ENCODE measurements around the gene SIL1.
A peak's percentile ranks its signal among the peaks of the same experiment; 100 is the strongest.

The SIL1 gene

GRCh38 chr5:138964647-138965201 is 233.4 kb downstream of the SIL1 start:
- no peaks in the 10 kb centered on the region for H3K36me3 Mint-ChIP-seq
- no peaks in the 10 kb centered on the region for H3K9me3 Mint-ChIP-seq (ENCODE audit: low read depth)
- no peak overlapping the region for H3K27ac Mint-ChIP-seq
- no peaks in the 10 kb centered on the region for H3K27me3 Mint-ChIP-seq
- H3K4me3 Mint-ChIP-seq = no peak overlapping the region
- no peaks in the 10 kb centered on the region for H3K4me1 Mint-ChIP-seq (ENCODE audit: low read depth)

GRCh38 chr5:138963763-138964371 is 234.3 kb downstream of the SIL1 start:
- Mint-ChIP-seq H3K4me1 (ENCODE audit: low read depth) (no peaks in the 10 kb centered on the region), H3K27ac (no peak overlapping the region), H3K27me3 (no peaks in the 10 kb centered on the region), H3K4me3 (no peak overlapping the region), H3K36me3 (no peaks in the 10 kb centered on the region), H3K9me3 (ENCODE audit: low read depth) (no peaks in the 10 kb centered on the region)

- Mint-ChIP-seq H3K9me3 (ENCODE audit: low read depth) (no peaks in the 10 kb centered on the region), H3K4me1 (ENCODE audit: low read depth) (no peaks in the 10 kb centered on the region), H3K36me3 (peaks cover 3% of the 10 kb centered on the region), H3K27me3 (no peaks in the 10 kb centered on the region), H3K27ac (no peak overlapping the region), H3K4me3 (no peak overlapping the region)
Measured at GRCh38 chr5:138962614-138963370, 235.4 kb downstream of the SIL1 start.

- H3K4me3 Mint-ChIP-seq = no peak overlapping the region
- H3K4me1 Mint-ChIP-seq (ENCODE audit: low read depth) = no peaks in the 10 kb centered on the region
- no peak overlapping the region for H3K27ac Mint-ChIP-seq
Measured at GRCh38 chr5:138961729-138962128, 236.4 kb downstream of the SIL1 start.

GRCh38 chr5:138961221-138961620 is 236.9 kb downstream of the SIL1 start:
- Mint-ChIP-seq H3K27me3 (no peaks in the 10 kb centered on the region), H3K9me3 (ENCODE audit: low read depth) (no peaks in the 10 kb centered on the region), H3K4me3 (no peak overlapping the region), H3K27ac (no peak overlapping the region), H3K4me1 (ENCODE audit: low read depth) (no peaks in the 10 kb centered on the region), H3K36me3 (peaks cover 3% of the 10 kb centered on the region)

More at GRCh38 chr5:138961729-138962128, 236.4 kb downstream of the SIL1 start:
- Mint-ChIP-seq H3K27me3 (no peaks in the 10 kb centered on the region), H3K36me3 (peaks cover 3% of the 10 kb centered on the region), H3K9me3 (ENCODE audit: low read depth) (no peaks in the 10 kb centered on the region)

GRCh38 chr5:138960145-138960692 is 237.9 kb downstream of the SIL1 start:
- H3K9me3 Mint-ChIP-seq (ENCODE audit: low read depth) = no peaks in the 10 kb centered on the region
- peaks cover 3% of the 10 kb centered on the region for H3K36me3 Mint-ChIP-seq
- no peaks in the 10 kb centered on the region for H3K27me3 Mint-ChIP-seq
- H3K4me1 Mint-ChIP-seq (ENCODE audit: low read depth) = no peaks in the 10 kb centered on the region
- H3K4me3 Mint-ChIP-seq = no peak overlapping the region
- no peak overlapping the region for H3K27ac Mint-ChIP-seq

GRCh38 chr5:138956801-138957200 is 241.4 kb downstream of the SIL1 start:
- Mint-ChIP-seq H3K27me3 (no peaks in the 10 kb centered on the region), H3K4me3 (no peak overlapping the region), H3K4me1 (ENCODE audit: low read depth) (peaks cover 19% of the 10 kb centered on the region), H3K27ac (no peak overlapping the region), H3K9me3 (ENCODE audit: low read depth) (no peaks in the 10 kb centered on the region), H3K36me3 (peaks cover 3% of the 10 kb centered on the region)

GRCh38 chr5:138955671-138956295 is 242.4 kb downstream of the SIL1 start:
- Mint-ChIP-seq H3K27me3 (no peaks in the 10 kb centered on the region), H3K9me3 (ENCODE audit: low read depth) (no peaks in the 10 kb centered on the region), H3K4me3 (no peak overlapping the region), H3K27ac (no peak overlapping the region), H3K36me3 (peaks cover 3% of the 10 kb centered on the region), H3K4me1 (ENCODE audit: low read depth) (peaks cover 19% of the 10 kb centered on the region)

GRCh38 chr5:138955013-138955660 is 243.0 kb downstream of the SIL1 start:
- no peaks in the 10 kb centered on the region for H3K9me3 Mint-ChIP-seq (ENCODE audit: low read depth)
- H3K4me3 Mint-ChIP-seq = no peak overlapping the region
- H3K36me3 Mint-ChIP-seq = peaks cover 3% of the 10 kb centered on the region
- peaks cover 19% of the 10 kb centered on the region for H3K4me1 Mint-ChIP-seq (ENCODE audit: low read depth)
- no peaks in the 10 kb centered on the region for H3K27me3 Mint-ChIP-seq
- no peak overlapping the region for H3K27ac Mint-ChIP-seq

- H3K36me3 Mint-ChIP-seq = peaks cover 3% of the 10 kb centered on the region
- peak overlapping the region; percentile 34 for H3K27ac Mint-ChIP-seq
- peaks cover 19% of the 10 kb centered on the region for H3K4me1 Mint-ChIP-seq (ENCODE audit: low read depth)
- no peak overlapping the region for H3K4me3 Mint-ChIP-seq
- H3K27me3 Mint-ChIP-seq = no peaks in the 10 kb centered on the region
- H3K9me3 Mint-ChIP-seq (ENCODE audit: low read depth) = no peaks in the 10 kb centered on the region
Measured at GRCh38 chr5:138954257-138955012, 243.7 kb downstream of the SIL1 start.

- peaks cover 4% of the 10 kb centered on the region for H3K36me3 Mint-ChIP-seq
- H3K4me3 Mint-ChIP-seq = peak overlapping the region; percentile 20
- peak overlapping the region; percentile 34 for H3K27ac Mint-ChIP-seq
Measured at GRCh38 chr5:138953387-138954256, 244.5 kb downstream of the SIL1 start.

GRCh38 chr5:138952962-138953361 is 245.2 kb downstream of the SIL1 start:
- Mint-ChIP-seq H3K4me3 (peak overlapping the region; percentile 20), H3K27me3 (no peaks in the 10 kb centered on the region), H3K4me1 (ENCODE audit: low read depth) (peaks cover 19% of the 10 kb centered on the region), H3K9me3 (ENCODE audit: low read depth) (no peaks in the 10 kb centered on the region), H3K27ac (no peak overlapping the region), H3K36me3 (peaks cover 3% of the 10 kb centered on the region)

More at GRCh38 chr5:138953387-138954256, 244.5 kb downstream of the SIL1 start:
- Mint-ChIP-seq H3K27me3 (no peaks in the 10 kb centered on the region), H3K4me1 (ENCODE audit: low read depth) (peaks cover 19% of the 10 kb centered on the region), H3K9me3 (ENCODE audit: low read depth) (no peaks in the 10 kb centered on the region)

GRCh38 chr5:138951986-138952735 is 246.0 kb downstream of the SIL1 start:
- Mint-ChIP-seq H3K4me1 (ENCODE audit: low read depth) (peaks cover 19% of the 10 kb centered on the region), H3K4me3 (no peak overlapping the region), H3K27me3 (no peaks in the 10 kb centered on the region), H3K36me3 (peaks cover 8% of the 10 kb centered on the region), H3K9me3 (ENCODE audit: low read depth) (no peaks in the 10 kb centered on the region), H3K27ac (no peak overlapping the region)

All from activated naive CD8-positive, alpha-beta T cell (primary cell).